GM18511 (cell line): ENCODE measurements around the gene PCDHGA1.
A peak's percentile ranks its signal among the peaks of the same experiment; 100 is the strongest.

Experiments
- ATAC-seq: cut with Tn5 transposase; IDR thresholded peaks from one replicate; pipeline ENCODE4 v1.9.1; 2021; ENCODE audit warnings: mild to moderate bottlenecking, moderate library complexity; ENCODE audit not compliant: unreplicated experiment

The PCDHGA1 gene

DNA sequence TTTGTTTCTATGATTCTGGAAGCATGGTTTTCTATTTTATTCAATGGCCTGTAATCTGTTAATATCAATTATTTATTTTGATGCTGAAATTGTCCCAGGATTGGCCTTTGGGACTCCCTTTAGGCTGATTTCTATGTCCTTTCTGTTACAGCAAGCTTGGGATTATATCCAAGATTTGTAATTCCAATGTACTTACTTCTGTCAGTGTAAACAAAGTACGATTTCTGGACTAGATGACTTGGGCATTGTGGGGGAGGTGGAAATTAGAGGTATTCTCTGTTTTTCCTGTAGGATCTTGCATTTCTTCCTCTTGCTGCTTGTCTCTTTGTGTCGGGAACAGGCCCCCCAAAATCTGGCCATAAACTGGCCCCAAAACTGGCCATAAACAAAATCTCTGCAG lies 103.7 kb downstream of the PCDHGA1 start:
- no peak for ATAC-seq

DNA sequence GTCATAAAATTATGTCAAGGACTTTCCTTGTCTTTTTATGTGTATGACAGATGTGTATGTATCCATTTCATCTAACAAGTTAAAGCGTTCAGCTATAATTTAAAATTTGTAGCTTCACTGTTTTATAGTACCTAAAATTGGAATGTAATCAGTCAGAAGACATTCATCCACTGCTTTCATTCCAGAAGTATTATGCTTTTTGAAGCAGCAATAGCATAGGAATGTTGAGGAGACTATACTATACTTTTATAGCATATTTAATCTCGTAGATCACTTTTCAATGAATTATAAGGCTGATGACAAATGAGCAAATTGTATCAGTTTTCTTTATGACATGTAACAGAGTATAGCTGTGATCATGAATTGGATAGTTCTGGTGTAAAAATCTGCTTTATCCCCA lies 106.9 kb downstream of the PCDHGA1 start:
- ATAC-seq = no peak

DNA sequence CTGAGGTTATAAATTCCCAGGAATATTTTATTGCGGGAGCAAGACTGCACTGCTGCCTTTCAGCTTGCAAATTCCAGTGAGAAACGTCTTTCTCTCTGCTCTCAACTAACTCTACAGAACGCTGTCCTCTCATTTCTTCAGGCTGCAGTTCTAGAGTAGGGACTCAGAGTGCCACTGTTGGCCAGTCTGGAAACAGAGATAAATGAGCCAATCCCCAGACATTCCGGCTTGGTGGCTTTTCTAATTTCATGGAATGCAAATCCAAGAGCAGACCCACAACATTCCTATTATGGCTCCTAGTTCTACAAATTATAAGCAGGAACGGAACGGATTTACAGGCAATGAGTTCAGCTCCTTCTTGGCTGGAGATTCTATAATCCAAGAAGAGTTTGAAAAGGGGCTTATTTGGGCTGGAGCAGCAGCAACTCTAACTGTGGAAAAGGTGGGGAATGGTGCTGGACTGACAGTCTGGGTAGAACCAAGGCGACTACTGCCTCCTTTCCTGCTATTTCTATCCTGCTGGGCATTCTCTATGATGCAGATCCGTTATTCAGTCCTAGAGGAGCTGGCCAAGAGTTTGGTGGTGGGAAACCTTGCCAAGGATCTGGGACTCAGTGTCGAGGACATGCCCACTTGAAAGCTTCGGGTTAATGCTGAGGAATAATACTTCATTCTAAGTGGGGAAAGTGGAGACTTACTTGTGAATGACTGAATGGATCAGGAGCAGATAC lies 109.3 kb downstream of the PCDHGA1 start:
- ATAC-seq = no peak

DNA sequence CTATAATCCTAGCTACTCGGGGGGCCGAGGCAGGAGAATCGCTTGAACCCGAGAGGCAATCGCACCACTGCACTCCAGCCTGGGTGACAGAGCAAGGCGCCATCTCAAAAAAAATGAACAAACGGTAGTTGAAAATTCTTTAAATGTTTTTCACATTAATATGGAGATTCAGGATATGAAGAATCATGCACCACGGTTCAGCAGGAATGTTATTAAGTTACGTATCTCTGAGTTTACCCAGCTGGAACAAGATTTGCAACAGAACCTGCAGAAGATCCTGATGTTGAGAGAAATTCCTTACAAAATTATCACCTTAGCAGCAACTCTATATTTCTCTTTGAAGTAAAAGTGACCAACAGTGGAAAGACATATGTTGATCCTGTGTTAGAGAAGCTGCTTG lies 110.0 kb downstream of the PCDHGA1 start:
- ATAC-seq = no peak

DNA sequence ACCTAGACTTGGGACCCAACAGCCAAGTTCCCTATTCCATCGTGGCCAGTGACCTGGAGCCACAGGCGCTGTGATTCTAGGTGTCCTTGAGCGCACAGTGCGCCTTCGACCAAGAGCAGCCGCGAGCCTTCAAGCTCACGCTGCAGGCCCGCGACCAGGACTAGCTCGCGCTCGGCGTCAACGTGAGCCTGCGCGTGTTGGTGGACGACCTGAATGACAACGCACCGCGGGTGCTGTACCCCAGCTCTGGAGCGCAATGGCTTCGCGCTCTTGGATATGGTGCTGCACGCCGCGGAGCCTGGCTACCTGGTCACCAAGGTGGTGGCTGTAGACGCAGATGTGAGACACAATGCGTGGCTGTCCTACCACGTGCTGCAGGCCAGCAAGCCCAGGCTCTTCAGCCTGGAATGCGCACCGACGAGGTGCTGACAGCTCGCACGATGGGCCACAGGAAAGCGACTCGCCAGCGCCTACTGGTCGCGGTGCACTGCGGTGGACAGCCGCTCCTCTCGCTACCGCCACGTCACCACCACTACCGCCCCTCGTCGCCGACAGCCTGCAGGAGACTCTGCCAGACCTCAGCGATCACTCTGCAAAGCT lies 111.4 kb downstream of the PCDHGA1 start:
- ATAC-seq = no peak

DNA sequence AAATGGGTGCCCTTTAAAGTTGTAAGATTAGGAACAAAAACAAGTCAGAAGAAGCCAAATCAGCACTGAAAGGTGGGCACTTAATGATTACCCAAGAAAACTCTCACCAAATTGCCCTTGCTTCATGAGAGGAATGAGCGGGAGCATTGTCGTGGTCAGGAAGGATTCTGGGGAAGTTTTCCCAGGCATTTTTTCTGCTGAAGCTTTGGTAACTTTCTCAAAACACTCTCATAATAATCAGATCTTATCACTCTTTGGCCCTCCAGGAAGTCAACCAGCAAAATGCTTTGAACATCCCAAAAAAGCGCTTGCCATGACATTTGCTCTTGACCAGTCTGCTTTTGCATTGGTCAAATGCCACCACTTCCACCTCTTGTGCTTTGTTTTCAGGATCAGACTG lies 135.0 kb downstream of the PCDHGA1 start:
- no peak for ATAC-seq

DNA sequence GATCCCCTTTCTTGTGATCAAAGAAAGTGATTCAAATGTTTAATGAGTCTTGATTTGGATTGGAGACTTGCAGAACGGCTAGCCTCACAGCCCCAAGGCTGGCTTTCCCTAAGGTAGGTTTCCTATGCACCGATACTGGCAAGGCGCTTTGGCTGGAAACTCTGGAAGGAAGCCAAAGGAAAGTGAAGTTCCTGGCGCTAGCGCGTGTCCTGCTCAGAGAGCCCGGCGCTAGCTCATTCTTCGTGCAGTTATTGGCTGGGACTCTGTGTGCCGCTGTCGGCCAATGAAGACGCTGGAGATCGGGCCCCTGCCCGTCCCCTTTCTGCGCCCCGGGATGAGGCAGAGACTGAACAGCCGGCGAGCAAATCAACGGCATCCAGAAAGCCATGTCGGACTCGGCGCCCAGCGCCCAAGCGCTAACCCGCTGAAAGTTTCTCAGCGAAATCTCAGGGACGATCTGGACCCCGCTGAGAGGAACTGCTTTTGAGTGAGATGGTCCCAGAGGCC lies 145.4 kb downstream of the PCDHGA1 start, which contains the start of gene PCDHGC3:
Gene PCDHGC3 (plus strand): TSS at position 342 of the 507 bp plus-strand sequence. CDS start 151 bp downstream, at position 493.
- ATAC-seq = peak; percentile 98

DNA sequence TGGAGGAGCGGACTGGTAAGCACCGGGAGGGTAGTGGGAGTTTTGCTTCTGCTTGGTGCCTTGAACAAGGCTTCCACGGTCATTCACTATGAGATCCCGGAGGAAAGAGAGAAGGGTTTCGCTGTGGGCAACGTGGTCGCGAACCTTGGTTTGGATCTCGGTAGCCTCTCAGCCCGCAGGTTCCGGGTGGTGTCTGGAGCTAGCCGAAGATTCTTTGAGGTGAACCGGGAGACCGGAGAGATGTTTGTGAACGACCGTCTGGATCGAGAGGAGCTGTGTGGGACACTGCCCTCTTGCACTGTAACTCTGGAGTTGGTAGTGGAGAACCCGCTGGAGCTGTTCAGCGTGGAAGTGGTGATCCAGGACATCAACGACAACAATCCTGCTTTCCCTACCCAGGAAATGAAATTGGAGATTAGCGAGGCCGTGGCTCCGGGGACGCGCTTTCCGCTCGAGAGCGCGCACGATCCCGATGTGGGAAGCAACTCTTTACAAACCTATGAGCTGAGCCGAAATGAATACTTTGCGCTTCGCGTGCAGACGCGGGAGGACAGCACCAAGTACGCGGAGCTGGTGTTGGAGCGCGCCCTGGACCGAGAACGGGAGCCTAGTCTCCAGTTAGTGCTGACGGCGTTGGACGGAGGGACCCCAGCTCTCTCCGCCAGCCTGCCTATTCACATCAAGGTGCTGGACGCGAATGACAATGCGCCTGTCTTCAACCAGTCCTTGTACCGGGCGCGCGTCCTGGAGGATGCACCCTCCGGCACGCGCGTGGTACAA lies 146.0 kb downstream of the PCDHGA1 start:
- peak; percentile 42 for ATAC-seq

DNA sequence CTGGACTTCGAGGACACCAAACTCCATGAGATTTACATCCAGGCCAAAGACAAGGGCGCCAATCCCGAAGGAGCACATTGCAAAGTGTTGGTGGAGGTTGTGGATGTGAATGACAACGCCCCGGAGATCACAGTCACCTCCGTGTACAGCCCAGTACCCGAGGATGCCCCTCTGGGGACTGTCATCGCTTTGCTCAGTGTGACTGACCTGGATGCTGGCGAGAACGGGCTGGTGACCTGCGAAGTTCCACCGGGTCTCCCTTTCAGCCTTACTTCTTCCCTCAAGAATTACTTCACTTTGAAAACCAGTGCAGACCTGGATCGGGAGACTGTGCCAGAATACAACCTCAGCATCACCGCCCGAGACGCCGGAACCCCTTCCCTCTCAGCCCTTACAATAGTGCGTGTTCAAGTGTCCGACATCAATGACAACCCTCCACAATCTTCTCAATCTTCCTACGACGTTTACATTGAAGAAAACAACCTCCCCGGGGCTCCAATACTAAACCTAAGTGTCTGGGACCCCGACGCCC lies 146.8 kb downstream of the PCDHGA1 start:
- no peak for ATAC-seq

DNA sequence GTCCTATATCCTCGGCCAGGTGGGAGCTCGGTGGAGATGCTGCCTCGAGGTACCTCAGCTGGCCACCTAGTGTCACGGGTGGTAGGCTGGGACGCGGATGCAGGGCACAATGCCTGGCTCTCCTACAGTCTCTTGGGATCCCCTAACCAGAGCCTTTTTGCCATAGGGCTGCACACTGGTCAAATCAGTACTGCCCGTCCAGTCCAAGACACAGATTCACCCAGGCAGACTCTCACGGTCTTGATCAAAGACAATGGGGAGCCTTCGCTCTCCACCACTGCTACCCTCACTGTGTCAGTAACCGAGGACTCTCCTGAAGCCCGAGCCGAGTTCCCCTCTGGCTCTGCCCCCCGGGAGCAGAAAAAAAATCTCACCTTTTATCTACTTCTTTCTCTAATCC lies 147.5 kb downstream of the PCDHGA1 start:
- no peak for ATAC-seq

DNA sequence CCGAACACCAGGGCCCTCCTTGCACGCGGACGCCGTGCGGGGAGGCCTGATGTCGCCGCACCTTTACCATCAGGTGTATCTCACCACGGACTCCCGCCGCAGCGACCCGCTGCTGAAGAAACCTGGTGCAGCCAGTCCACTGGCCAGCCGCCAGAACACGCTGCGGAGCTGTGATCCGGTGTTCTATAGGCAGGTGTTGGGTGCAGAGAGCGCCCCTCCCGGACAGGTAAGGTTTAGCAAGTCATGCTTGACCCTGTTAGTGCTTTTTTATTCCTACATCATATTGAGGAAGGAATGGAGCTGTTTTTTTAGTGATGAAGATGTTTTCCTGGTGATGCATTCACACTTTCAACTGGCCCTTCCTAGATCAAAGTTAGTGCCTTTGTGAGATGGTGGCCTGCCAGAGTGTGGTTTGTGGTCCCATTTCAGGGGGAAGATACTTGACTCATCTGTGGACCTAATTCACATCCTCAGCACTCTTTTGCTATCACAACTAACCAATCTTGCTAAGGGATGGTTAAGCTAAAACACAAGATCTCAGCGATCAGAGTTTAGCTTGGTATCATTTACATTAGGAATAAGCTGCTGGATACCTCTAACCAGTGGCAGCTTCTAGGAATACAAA lies 148.1 kb downstream of the PCDHGA1 start:
- no peak for ATAC-seq

DNA sequence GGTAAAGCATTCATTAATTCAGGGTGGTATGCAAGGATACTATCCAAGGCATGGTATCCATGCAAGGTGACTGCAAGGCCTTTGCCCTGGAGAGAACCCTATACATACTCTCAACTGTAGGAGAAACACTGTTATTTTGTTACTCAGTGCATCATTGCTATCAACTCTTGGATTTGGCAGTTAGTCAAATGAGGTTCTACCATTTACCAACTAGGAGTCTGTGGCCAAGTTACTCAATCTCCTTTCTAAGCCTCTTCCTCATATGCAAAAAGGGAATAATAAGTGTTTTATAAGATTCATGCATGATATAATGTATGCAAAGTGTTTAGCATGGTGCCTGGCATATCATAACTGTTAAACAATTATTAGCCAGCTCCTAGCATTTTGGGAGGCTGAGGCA lies 149.5 kb downstream of the PCDHGA1 start:
- no peak for ATAC-seq

DNA sequence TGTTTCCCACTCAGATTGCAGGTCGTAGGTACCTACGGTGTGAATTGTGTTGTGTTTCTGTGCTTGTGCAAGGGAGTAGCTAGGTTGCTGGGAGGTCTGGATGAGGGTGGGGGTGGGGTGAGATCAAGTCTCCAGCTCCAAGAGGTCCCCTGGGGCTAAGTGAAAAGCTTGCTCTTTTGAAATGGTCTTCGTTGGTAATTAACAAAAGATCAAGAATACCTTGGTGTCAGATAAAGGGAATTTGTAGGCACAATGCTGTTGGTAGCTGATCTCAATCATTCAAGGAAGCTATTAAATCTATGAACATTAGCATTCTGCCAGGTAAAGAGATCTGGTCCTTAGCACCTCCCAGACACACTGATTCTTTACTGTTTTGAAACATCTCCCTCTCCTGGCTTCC lies 153.6 kb downstream of the PCDHGA1 start:
- no peak for ATAC-seq

DNA sequence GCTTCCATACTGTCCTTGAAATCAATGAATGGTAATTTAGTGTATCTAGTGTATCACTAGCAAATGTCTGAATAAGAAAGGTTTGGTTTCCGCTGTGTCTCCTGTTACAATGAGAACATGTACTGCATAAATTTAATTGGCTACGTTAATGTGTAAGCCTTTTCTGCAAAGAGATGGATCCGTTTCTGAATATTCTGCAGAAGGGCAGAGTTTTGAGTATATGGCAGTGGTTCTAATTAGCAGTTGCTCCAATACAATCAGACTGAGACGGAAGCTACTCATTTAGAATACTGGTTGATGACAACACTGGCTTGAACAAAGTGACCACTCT lies 154.0 kb downstream of the PCDHGA1 start:
- no peak for ATAC-seq

DNA sequence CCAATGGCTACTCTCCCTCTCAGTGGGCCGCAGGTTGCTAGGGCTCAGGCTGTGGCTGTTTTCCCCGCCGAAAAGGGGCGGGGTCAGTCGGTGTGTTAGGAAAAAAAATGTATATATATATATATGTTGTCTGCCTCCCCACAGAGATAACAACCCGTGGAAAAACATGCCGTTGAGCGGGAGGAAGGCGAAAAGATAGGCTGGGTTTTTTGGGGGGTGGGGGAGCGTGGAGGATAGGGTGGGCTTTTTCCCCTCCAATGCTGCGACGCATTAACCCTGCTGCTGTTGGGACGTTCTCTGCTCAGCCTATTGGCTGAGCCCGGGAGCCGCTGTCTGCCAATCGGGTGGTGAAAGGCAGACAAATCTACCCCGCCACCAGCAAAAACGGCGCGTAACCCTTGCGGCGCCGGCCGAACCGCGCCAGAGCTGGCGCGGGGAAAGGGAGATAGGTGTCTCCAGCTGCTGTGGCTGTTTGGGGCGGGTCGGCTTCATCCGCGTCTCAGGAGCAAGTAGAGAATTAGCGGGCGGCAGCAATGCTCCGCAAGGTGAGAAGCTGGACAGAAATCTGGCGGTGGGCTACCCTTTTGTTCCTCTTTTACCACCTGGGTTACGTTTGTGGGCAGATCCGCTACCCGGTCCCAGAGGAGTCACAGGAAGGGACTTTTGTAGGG lies 154.5 kb downstream of the PCDHGA1 start, which contains the start of gene PCDHGC4:
Gene PCDHGC4 (plus strand): TSS at position 390 of the 671 bp plus-strand sequence. CDS start 144 bp downstream, at position 534.
- ATAC-seq = no peak

DNA sequence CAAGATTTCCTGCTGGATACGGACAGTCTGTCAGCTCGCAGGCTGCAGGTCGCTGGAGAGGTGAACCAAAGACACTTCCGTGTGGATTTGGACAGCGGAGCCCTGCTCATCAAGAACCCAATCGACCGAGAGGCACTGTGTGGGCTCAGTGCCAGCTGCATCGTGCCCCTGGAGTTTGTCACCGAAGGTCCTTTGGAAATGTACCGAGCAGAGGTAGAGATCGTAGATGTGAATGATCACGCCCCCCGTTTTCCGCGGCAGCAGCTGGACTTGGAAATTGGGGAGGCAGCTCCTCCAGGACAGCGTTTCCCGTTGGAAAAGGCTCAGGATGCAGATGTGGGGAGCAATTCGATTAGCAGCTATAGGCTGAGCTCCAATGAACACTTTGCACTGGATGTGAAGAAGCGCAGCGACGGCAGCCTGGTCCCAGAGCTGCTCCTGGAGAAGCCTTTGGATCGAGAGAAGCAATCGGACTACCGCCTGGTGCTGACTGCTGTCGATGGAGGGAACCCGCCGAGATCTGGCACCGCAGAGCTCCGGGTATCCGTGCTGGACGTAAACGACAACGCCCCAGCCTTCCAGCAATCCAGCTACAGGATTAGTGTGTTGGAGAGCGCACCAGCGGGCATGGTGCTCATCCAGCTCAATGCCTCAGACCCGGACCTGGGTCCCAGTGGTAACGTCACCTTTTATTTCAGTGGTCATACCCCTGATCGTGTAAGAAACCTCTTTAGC lies 155.2 kb downstream of the PCDHGA1 start:
- no peak for ATAC-seq

DNA sequence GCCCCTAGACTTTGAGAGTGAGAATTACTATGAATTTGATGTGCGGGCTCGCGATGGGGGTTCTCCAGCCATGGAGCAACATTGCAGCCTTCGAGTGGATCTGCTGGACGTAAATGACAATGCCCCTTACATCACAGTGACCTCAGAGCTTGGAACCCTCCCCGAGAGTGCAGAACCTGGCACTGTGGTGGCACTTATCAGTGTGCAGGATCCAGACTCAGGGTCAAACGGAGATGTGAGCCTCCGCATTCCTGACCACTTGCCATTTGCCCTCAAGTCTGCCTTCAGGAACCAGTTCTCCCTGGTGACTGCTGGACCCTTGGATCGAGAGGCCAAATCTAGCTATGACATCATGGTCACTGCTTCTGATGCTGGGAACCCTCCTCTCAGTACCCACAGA lies 155.8 kb downstream of the PCDHGA1 start:
- no peak for ATAC-seq

DNA sequence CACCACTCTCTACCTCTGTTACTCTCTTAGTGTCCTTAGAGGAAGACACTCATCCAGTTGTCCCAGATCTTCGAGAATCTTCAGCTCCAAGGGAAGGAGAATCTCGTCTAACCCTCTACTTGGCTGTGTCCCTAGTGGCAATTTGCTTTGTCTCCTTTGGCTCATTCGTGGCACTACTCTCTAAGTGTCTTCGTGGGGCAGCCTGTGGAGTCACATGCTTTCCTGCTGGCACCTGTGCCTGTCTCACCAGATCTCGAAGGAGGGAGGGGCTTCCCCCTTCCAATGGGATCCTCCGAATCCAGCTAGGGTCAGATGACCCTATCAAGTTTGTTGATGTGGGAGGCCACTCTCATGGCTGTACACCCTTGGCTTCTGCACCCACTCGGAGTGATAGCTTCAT lies 156.8 kb downstream of the PCDHGA1 start:
- ATAC-seq = no peak

DNA sequence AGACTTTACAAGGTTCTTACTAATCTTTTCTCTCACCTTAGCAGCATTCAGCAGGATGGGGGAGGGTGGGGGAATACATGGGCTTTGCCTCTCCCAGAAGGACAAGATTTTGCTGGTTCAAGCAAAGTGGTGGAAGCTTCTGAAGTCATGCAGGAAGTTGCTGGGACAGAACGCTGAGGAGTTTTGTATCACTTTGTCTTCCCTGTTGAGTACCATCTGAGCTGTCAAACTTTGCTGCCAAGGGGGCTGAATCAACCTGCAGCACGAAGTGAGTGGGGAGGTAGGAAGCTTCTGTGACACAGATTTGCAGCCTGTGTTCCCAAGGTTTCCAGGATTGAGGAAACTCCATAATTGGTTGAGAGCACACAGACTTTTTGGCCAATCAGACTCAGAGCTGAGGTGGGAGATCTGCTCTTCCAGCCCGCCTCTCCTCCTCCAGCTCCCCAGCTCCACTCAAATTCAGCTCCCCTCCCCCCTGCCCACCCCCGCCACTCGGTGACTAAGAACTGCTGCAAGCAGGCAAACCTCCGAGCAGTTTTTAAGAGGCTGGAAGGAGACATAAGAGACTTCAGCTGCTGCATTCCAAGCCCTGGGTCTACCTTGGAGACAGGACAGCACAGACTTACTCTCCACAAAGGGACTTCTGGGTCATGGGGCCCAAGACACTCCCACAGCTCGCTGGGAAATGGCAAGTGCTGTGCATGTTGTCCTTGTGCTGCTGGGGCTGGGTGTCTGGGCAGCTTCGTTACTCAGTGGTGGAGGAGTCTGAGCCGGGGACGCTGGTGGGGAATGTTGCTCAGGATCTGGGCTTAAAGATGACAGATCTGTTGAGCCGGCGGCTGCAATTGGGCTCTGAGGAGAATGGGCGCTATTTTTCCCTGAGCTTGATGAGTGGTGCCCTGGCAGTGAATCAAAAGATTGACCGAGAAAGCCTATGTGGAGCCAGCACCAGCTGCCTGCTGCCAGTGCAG lies 158.6 kb downstream of the PCDHGA1 start, which contains the start of gene PCDHGC5:
Gene PCDHGC5 (plus strand): TSS at position 491 of the 971 bp plus-strand sequence. CDS start 160 bp downstream, at position 651.
- no peak for ATAC-seq
